Osteoblast (primary cell): ENCODE measurements around the gene PPM1A. TPM values are rescaled to one million over a fixed set of nuclear protein-coding genes. Genes with fewer than 3 reads are reported as not detected.

Source experiments
- DNase-seq: peaks from one replicate; pipeline ENCODE4 v3.0.0; 2011; ENCODE audit warnings: low spot score, mixed read lengths; ENCODE audit not compliant: insufficient read length; ENCODE audit errors: missing footprints
- H2AFZ ChIP-seq: 2 replicates; pipeline ENCODE4 v1.6.0; 2011; ENCODE audit warnings: mild to moderate bottlenecking, low read length
- H3K27ac ChIP-seq: 2 replicates; pipeline ENCODE4 v1.5.1; 2011; ENCODE audit warnings: mild to moderate bottlenecking, low read depth, low read length, moderate library complexity
- H3K27me3 ChIP-seq: 2 replicates; pipeline ENCODE4 v1.6.0; 2012; ENCODE audit warnings: mild to moderate bottlenecking, control low read depth, inconsistent platforms, low read length, moderate library complexity; ENCODE audit not compliant: insufficient read depth
- H3K36me3 ChIP-seq: 2 replicates; pipeline ENCODE4 v1.5.1; 2011; ENCODE audit warnings: mild to moderate bottlenecking, low read length, control low read depth, moderate library complexity; ENCODE audit not compliant: insufficient read depth
- H3K4me1 ChIP-seq: 2 replicates; pipeline ENCODE4 v1.5.1; 2011; ENCODE audit warnings: mild to moderate bottlenecking, low read length, control low read depth, moderate library complexity; ENCODE audit not compliant: insufficient read depth
- H3K4me2 ChIP-seq: 2 replicates; pipeline ENCODE4 v1.6.0; 2011; ENCODE audit warnings: mild to moderate bottlenecking, low read length; ENCODE audit not compliant: insufficient read depth
- H3K4me3 ChIP-seq: fragments of 200-600 bp; sonication (generic); 3 replicates; pipeline ENCODE4 v1.5.1; 2012; ENCODE audit warnings: mild to moderate bottlenecking, low read length, inconsistent platforms; ENCODE audit not compliant: insufficient read depth
- H3K79me2 ChIP-seq: 2 replicates; pipeline ENCODE4 v1.6.0; 2012; ENCODE audit warnings: mild to moderate bottlenecking, low read length, control low read depth, inconsistent platforms; ENCODE audit not compliant: insufficient read depth
- H3K9me3 ChIP-seq: 2 replicates; pipeline ENCODE4 v1.5.1; 2011; ENCODE audit warnings: low read depth, low read length, control low read depth
- H4K20me1 ChIP-seq: 2 replicates; pipeline ENCODE4 v1.6.0; 2012; ENCODE audit warnings: mild to moderate bottlenecking, low read length, control low read depth; ENCODE audit not compliant: insufficient read depth
- total RNA-seq: library from RNA; depleted of rRNA; stranded (reverse); fragments of >200 nt; gene quantifications from 2 replicates; pipeline ENCODE4 v1.2.3, GENCODE V29; 2012
- TF ChIP-seq, protein P1 (sequence below): IDR thresholded peaks from 2 replicates; pipeline ENCODE4 v1.5.1; 2011; ENCODE audit warnings: mild to moderate bottlenecking, low read depth, low read length, moderate library complexity; ENCODE audit errors: extremely low read depth

The PPM1A gene
- total RNA-seq, 1 donor, result 36.6 TPM

DNA sequence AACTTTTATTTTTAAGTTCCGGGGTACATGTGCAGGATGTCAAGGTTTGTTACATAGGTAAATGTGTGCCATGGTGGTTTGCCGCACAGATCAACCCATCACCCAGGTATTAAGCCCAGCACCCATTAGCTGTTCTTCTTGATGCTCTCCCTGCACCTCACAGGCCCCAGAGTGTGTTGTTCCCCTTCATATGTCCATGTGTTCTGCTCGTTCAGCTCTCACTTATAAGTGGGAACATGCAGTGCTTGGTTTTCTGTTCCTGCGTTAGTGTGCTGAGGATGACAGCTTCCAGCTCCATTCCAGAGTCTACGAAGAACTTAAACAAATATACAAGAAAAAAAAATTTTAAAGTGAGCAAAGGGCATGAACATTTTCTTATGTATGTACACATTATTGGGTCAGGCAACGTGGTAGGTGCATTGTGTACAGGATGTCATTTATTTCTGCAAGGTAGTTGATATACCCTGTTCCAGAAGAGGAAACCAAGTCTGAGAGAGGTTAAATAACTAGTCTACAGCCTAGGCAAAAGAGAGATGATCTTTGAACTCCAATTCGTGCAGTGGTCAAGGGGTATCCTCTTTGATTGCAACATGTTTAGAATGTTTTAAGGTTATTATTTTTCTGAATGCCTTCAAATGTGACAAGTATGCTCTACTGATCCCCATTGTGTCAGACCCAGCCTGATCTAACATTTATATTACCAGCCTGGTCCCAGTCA, 8.7 kb upstream of the PPM1A start:
- H3K36me3 ChIP-seq, result no peaks in the 10 kb centered on the region
- H3K4me3 ChIP-seq, result no peak overlapping the region
- no peaks in the 10 kb centered on the region for H3K4me1 ChIP-seq
- TF ChIP-seq, protein P1, sequence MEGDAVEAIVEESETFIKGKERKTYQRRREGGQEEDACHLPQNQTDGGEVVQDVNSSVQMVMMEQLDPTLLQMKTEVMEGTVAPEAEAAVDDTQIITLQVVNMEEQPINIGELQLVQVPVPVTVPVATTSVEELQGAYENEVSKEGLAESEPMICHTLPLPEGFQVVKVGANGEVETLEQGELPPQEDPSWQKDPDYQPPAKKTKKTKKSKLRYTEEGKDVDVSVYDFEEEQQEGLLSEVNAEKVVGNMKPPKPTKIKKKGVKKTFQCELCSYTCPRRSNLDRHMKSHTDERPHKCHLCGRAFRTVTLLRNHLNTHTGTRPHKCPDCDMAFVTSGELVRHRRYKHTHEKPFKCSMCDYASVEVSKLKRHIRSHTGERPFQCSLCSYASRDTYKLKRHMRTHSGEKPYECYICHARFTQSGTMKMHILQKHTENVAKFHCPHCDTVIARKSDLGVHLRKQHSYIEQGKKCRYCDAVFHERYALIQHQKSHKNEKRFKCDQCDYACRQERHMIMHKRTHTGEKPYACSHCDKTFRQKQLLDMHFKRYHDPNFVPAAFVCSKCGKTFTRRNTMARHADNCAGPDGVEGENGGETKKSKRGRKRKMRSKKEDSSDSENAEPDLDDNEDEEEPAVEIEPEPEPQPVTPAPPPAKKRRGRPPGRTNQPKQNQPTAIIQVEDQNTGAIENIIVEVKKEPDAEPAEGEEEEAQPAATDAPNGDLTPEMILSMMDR, result no peak
- no peak overlapping the region for H2AFZ ChIP-seq
- H3K27ac ChIP-seq, result no peak overlapping the region
- DNase-seq, result no peak
- peaks cover 9% of the 10 kb centered on the region for H3K27me3 ChIP-seq
- H3K79me2 ChIP-seq, result no peaks in the 10 kb centered on the region
- H4K20me1 ChIP-seq, result no peaks in the 10 kb centered on the region
- no peak overlapping the region for H3K4me2 ChIP-seq
- H3K9me3 ChIP-seq, result no peaks in the 10 kb centered on the region

DNA sequence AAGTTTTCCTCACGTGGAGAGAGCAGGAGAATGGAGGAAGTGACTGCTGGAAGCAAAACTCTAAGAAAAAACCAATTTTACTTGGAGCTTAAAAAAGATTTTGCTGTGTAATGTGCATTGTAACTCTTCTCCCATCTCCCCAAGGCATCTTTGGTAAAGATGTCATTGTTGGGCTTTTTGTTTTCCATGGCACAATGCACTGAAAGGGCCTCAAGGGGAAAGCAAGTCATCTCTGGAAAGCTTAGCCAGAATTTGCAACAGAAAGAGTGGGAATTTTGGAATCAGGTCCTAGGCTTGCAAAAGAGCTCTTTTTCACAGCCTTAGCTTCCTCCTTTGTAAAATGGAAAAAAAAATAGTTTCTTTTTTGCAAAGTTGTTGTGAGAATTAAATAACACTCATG, 7.9 kb upstream of the PPM1A start:
- Histone ChIP-seq H3K36me3 (no peaks in the 10 kb centered on the region), H3K27me3 (peaks cover 9% of the 10 kb centered on the region), H3K79me2 (no peaks in the 10 kb centered on the region), H3K4me3 (no peak overlapping the region), H3K4me1 (no peaks in the 10 kb centered on the region), H4K20me1 (no peaks in the 10 kb centered on the region), H2AFZ (no peak overlapping the region), H3K9me3 (no peaks in the 10 kb centered on the region), H3K27ac (no peak overlapping the region), H3K4me2 (no peak overlapping the region)
- TF ChIP-seq, protein P1, result no peak
- DNase-seq, result no peak

- no peaks in the 10 kb centered on the region for H3K4me1 ChIP-seq
- no peak overlapping the region for H3K27ac ChIP-seq
- no peak overlapping the region for H3K4me2 ChIP-seq
- H3K27me3 ChIP-seq, result peaks cover 9% of the 10 kb centered on the region
- no peaks in the 10 kb centered on the region for H3K36me3 ChIP-seq
- no peaks in the 10 kb centered on the region for H3K9me3 ChIP-seq
- H2AFZ ChIP-seq, result no peak overlapping the region
- no peaks in the 10 kb centered on the region for H4K20me1 ChIP-seq
- H3K4me3 ChIP-seq, result no peak overlapping the region
- H3K79me2 ChIP-seq, result no peaks in the 10 kb centered on the region
- no peak for DNase-seq
- TF ChIP-seq, protein P1, result no peak
These were observed 6.6 kb upstream of the PPM1A start for GRCh38 chr14:60242429-60242828.

GRCh38 chr14:60245380-60246177, 3.4 kb upstream of the PPM1A start:
- Histone ChIP-seq H3K27ac (no peak overlapping the region), H2AFZ (no peak overlapping the region), H3K27me3 (peaks cover 9% of the 10 kb centered on the region), H3K9me3 (no peaks in the 10 kb centered on the region), H4K20me1 (peaks cover 7% of the 10 kb centered on the region), H3K4me2 (no peak overlapping the region), H3K79me2 (peaks cover 8% of the 10 kb centered on the region), H3K36me3 (no peaks in the 10 kb centered on the region), H3K4me1 (peaks cover 13% of the 10 kb centered on the region), H3K4me3 (no peak overlapping the region)
- TF ChIP-seq, protein P1, result no peak
- no peak for DNase-seq
